HL-60 (cell line): Measurements from ENCODE around the gene LRP8.

Source experiments
- CTCF ChIP-seq: IDR thresholded peaks from one replicate; pipeline ENCODE4 v1.5.1; 2011; ENCODE audit warnings: low read length, control low read depth, inconsistent platforms; ENCODE audit not compliant: insufficient read depth
- GABPA ChIP-seq: IDR thresholded peaks from 2 replicates; pipeline ENCODE4 v1.6.1; 2012; ENCODE audit warnings: low read depth
- POLR2AphosphoS5 ChIP-seq: IDR thresholded peaks from 2 replicates; pipeline ENCODE4 v1.6.1; 2012; ENCODE audit warnings: low read depth

GRCh38 chr1:53375440-53375839 lies 47.6 kb upstream of the LRP8 start:
- TF ChIP-seq CTCF (no peak), POLR2AphosphoS5 (no peak), GABPA (no peak)
